Fibroblast of the aortic adventitia (primary cell): ENCODE data around the gene LKAAEAR1. TPM values are rescaled to one million over a fixed set of nuclear protein-coding genes. Genes with fewer than 3 reads are reported as not detected.
"Not testable (repeated sequence)": the region's sequence is repeated elsewhere in the genome, so short reads cannot be mapped to it uniquely, and the experiment has no call there.

ENCODE experiments used
- DNase-seq: peaks from one replicate; pipeline ENCODE4 v3.0.0-alpha.2; 2010; ENCODE audit warnings: low read depth
- H3K4me3 ChIP-seq: 2 replicates; pipeline ENCODE4 v1.5.1; 2011; ENCODE audit warnings: low read depth, mild to moderate bottlenecking, control low read depth, low read length, moderate library complexity
- total RNA-seq: library from RNA; depleted of rRNA; stranded (reverse); fragments of >200 nt; gene quantifications from 2 replicates; pipeline ENCODE4 v1.2.3, GENCODE V29; 2012; ENCODE audit warnings: low replicate concordance
- TF ChIP-seq, protein P1 (sequence below): IDR thresholded peaks from 2 replicates; pipeline ENCODE4 v1.5.1; 2011; ENCODE audit warnings: mild to moderate bottlenecking, low read length, control low read depth, inconsistent platforms; ENCODE audit not compliant: insufficient read depth

Gene LKAAEAR1
- total RNA-seq, 1 donor: 0.36 TPM

DNA sequence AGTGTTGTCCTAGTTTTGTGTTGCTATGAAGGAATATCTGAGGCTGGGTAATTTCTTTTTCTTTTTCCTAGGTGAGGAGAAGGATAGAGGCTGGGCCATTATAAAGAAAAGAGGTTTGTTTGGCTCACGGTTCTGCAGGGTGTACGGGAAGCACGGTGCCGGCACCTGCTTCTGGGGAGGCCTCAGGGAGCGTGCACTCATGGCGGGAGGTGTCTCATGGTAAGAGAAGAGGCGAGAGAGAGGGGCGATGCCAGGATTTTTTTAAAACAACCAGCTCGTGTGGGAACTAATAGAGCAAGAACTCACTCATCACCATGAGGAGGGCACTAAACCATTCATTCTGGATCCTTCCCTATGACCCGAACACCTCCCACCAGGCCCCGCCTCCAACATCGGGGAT lies 37.4 kb upstream of the LKAAEAR1 start:
- TF ChIP-seq, protein P1, sequence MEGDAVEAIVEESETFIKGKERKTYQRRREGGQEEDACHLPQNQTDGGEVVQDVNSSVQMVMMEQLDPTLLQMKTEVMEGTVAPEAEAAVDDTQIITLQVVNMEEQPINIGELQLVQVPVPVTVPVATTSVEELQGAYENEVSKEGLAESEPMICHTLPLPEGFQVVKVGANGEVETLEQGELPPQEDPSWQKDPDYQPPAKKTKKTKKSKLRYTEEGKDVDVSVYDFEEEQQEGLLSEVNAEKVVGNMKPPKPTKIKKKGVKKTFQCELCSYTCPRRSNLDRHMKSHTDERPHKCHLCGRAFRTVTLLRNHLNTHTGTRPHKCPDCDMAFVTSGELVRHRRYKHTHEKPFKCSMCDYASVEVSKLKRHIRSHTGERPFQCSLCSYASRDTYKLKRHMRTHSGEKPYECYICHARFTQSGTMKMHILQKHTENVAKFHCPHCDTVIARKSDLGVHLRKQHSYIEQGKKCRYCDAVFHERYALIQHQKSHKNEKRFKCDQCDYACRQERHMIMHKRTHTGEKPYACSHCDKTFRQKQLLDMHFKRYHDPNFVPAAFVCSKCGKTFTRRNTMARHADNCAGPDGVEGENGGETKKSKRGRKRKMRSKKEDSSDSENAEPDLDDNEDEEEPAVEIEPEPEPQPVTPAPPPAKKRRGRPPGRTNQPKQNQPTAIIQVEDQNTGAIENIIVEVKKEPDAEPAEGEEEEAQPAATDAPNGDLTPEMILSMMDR: no peak
- no peak for DNase-seq
- no peak overlapping the region for H3K4me3 ChIP-seq

DNA sequence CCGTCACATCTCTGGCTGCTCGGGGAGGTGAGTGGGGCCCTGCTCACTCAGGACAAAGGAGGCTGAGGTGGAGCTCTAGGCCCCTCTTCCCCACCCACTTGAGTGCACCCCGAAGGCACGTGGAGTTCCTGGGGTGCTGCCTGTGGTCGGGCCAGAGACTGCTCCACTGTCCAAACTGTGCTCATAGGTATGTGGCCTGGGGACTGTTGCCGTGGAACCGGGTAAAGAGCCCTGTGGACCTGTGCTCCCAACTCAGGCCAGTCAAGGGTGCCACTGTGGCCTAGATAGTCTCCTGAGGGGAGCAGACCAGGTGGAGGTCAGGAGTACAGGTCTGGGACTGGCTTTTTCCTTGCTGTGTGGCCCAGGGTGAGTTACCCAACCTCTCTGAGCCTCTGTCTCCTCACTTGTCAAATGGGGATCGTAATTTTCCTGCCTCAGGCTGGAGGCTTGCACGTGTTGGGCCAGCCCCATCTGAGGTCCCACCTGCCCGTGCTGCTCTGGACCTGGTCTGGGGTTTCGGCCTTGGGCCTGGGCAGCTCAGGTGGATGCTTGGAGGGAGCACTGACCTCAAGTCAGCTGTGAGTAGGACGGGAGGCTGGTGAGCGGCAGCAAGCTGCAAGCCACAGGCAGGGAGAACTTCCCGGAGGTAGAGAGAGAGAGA lies 35.6 kb upstream of the LKAAEAR1 start:
- TF ChIP-seq, protein P1: no peak
- peak; percentile 2 for DNase-seq
- H3K4me3 ChIP-seq: no peak overlapping the region

DNA sequence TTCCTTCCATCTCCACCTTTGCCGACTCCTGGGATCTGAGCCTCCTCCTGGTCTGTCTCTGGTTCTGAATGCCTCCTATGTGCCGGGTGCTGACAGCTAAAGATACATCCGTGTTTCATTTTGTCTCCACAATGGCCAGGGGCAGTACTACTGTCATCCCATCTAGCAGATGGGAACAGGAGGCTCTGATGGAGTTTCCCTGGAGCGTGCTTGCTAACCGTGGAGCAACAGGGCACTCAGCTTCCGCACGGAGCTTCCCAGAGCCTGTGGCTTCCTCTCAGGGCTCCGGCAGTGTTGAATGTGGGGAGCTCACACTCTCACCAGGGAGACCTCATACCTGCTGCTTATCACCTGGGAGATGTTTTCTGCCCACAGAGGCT lies 35.1 kb upstream of the LKAAEAR1 start:
- TF ChIP-seq, protein P1: no peak
- no peak overlapping the region for H3K4me3 ChIP-seq
- no peak for DNase-seq

DNA sequence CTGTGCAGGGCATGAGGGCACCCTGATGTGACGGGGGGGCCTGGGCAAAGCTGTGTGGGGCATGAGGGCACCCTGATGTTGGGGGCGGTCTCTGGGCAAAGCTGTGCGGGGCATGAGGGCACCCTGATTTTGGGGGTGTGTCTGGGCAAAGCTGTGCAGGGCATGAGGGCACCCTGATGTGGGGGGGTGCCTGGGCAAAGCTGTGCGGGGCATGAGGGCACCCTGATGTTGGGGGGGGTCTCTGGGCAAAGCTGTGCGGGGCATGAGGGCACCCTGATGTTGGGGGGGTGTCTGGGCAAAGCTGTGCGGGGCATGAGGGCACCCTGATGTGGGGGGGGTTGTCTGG lies 33.2 kb upstream of the LKAAEAR1 start:
- not testable (repeated sequence) for DNase-seq, H3K4me3 ChIP-seq

DNA sequence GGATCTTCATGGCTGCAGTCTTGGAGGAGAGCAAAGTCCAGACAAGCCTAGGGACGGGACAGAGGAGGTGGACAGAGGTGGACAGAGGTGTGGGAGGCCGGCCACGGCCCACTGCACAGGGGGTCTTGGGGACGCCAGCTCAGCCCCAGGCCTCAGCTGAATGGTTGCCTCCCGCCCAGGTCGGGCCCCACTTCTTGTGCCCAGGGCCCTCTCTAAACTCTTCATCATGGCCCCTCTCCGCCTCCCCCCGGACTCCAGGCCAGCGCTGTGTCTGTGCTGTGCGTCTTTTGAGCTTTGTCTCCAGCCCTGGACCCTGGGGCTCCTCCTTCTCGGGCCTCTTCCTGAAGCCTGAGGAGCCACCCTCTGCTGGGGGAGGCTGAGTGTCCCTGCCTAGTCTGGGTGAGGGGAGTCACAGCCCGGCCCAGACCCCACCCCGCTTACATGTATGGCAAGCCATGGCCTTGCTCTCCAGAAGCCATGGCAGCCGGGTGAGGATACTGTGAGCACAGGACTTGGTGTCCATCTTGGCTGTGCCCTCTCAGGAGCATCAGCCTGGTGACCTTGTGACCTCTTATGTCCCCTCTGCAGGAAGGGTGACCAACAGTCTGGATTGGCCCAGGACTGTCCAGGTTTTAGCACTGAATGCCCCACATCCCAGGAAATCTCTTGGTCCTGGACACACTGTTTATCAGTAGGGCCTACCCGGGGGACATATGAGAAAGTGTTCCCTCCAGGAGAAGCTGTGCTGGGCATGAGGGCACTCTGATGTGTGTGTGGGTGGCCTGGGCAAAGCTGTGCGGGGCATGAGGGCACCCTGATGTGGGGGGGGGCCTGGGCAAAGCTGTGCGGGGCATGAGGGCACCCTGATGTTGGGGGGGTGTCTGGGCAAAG lies 32.6 kb upstream of the LKAAEAR1 start:
- no peak overlapping the region for H3K4me3 ChIP-seq
- no peak for DNase-seq
- TF ChIP-seq, protein P1: no peak

DNA sequence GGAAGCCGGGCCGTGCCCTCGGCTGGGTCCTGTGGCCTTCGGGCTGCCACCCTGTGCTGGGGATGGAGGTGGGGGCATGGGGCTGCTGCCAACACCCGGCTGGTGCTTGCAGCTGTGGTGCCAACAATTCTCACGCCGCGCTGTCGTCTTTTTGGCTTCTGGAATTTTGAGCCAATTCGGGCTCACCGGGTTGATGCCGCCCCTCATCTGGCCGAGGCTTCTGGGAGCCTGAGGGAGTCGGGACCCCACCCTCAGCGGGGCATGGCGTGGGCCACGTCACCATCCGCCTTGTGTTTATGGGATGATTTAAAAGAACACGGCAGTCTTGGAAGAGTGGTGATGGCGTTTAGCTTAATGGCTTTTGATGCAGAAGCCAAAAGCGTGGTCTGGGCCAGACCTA lies 31.8 kb upstream of the LKAAEAR1 start:
- TF ChIP-seq, protein P1: no peak
- no peak for DNase-seq

DNA sequence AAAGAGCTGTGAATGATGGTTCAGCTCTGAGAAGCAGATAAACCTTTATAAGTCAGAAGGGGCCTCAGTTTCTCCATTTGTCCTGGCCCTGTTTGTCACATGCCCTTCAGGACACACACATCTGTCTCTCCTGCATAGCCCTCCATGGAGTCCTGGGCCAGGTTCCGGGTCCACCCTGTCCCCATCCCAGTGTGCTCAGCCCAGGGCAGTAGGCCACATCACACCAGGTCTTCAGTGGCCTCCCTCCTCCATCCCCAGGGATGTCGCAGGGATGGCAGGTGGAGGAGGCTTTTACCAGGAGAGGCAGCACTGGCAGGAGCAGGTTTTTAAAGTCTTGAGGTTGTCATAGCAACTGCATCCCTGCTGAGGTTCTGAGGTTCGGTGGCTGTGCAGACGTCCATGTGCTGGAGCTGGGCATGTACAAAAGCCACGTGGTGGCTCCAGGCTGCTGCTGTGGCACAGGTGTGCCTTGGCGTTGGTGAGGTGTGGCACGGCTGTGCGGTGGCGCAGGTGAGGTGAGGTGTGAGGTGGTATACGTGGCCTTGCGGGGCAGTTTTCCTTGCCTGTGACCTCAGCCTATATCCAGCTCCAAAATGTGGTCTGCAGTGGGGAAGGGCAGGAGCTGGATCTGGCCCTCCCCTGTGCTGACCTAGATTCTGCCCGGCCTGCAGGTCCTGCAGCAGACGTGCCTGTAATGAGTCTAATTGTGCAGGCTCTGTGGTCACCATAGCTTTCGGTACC lies 31.1 kb upstream of the LKAAEAR1 start:
- no peak for DNase-seq
- no peak overlapping the region for H3K4me3 ChIP-seq
- TF ChIP-seq, protein P1: no peak

More for the DNA sequence above, 31.8 kb upstream of the LKAAEAR1 start:
- no peak overlapping the region for H3K4me3 ChIP-seq
